HG03442 (cell line): ENCODE measurements around the gene USP6NL.
"Not testable (repeated sequence)": the region's sequence is repeated elsewhere in the genome, so short reads cannot be mapped to it uniquely, and the experiment has no call there.

ENCODE experiments used
- ATAC-seq: cut with Tn5 transposase; IDR thresholded peaks from one replicate; pipeline ENCODE4 v1.9.1; 2021; ENCODE audit warnings: mild to moderate bottlenecking, moderate library complexity; ENCODE audit not compliant: unreplicated experiment

USP6NL gene

GRCh38 chr10:11448545-11449244, 162.8 kb downstream of the USP6NL start:
- peak; percentile 81 for ATAC-seq

- ATAC-seq = peak; percentile 49
Observed at GRCh38 chr10:11448190-11448544, 163.3 kb downstream of the USP6NL start.

- no peak for ATAC-seq
Observed at GRCh38 chr10:11447586-11447985, 163.9 kb downstream of the USP6NL start.

GRCh38 chr10:11446864-11447263, 164.6 kb downstream of the USP6NL start:
- no peak for ATAC-seq

GRCh38 chr10:11446133-11446532, 165.3 kb downstream of the USP6NL start:
- no peak for ATAC-seq

GRCh38 chr10:11444531-11445228, 166.8 kb downstream of the USP6NL start:
- no peak for ATAC-seq

GRCh38 chr10:11444155-11444530, 167.3 kb downstream of the USP6NL start:
- ATAC-seq = no peak

- ATAC-seq = no peak
Observed at GRCh38 chr10:11443468-11444154, 167.8 kb downstream of the USP6NL start.

- ATAC-seq = no peak
Observed at GRCh38 chr10:11442001-11442773, 169.3 kb downstream of the USP6NL start.

GRCh38 chr10:11441151-11441535, 170.3 kb downstream of the USP6NL start:
- ATAC-seq = no peak

GRCh38 chr10:11440250-11441150, 170.9 kb downstream of the USP6NL start:
- ATAC-seq = no peak

GRCh38 chr10:11439523-11440053, 171.9 kb downstream of the USP6NL start:
- ATAC-seq = no peak

GRCh38 chr10:11437391-11438142, 173.9 kb downstream of the USP6NL start:
- no peak for ATAC-seq

GRCh38 chr10:11436445-11436844, 175.0 kb downstream of the USP6NL start:
- ATAC-seq = not testable (repeated sequence)

- no peak for ATAC-seq
Observed at GRCh38 chr10:11435581-11435981, 175.9 kb downstream of the USP6NL start.

GRCh38 chr10:11434324-11434723, 177.1 kb downstream of the USP6NL start:
- no peak for ATAC-seq

- no peak for ATAC-seq
Observed at GRCh38 chr10:11433657-11434056, 177.8 kb downstream of the USP6NL start.

- no peak for ATAC-seq
Observed at GRCh38 chr10:11431216-11431555, 180.3 kb downstream of the USP6NL start.

- ATAC-seq = no peak
Observed at GRCh38 chr10:11430421-11431215, 180.8 kb downstream of the USP6NL start.
